Gastroesophageal sphincter (tissue), 4 donors: ENCODE measurements around the gene GATA5. TPM values are rescaled to one million over a fixed set of nuclear protein-coding genes. Genes with fewer than 3 reads are reported as not detected.

ENCODE experiments used
- ATAC-seq: fragments of 150-250 bp; one replicate; pipeline ENCODE4 v1.9.1; 2016; ENCODE audit warnings: mild to moderate bottlenecking, moderate library complexity
- H3K27ac ChIP-seq, 4 donors: fragments of 200-600 bp; sonication (generic) in 3 of 4; 1 replicate in 3 of 4; 2 replicates in 1 of 4; pipeline ENCODE4 v1.5.1; 2016 to 2019
- H3K27me3 ChIP-seq: fragments of 200-600 bp; sonication (generic); one replicate; pipeline ENCODE4 v1.5.1; 2019
- H3K36me3 ChIP-seq, 2 donors: fragments of 200-600 bp; sonication (generic); one replicate each; pipeline ENCODE4 v1.5.1; 2019; ENCODE audit warnings: control low read depth in 1 of 2
- H3K4me1 ChIP-seq, 3 donors: fragments of 200-600 bp; sonication (generic); 1 replicate in 2 of 3; 2 replicates in 1 of 3; pipeline ENCODE4 v1.5.1; 2016 to 2019; ENCODE audit warnings: control low read depth in 2 of 3
- H3K4me3 ChIP-seq, 2 donors: fragments of 200-600 bp; sonication (generic); one replicate each; pipeline ENCODE4 v1.5.1; 2019; ENCODE audit warnings: mild to moderate bottlenecking in 1 of 2, moderate library complexity in 1 of 2
- H3K9me3 ChIP-seq, 3 donors: fragments of 200-600 bp; sonication (generic); one replicate each; pipeline ENCODE4 v1.5.1; 2017 to 2019; ENCODE audit warnings: control low read depth in 2 of 3
- CTCF ChIP-seq, 4 experiments: fragments of 200-600 bp in 2 of 4; fragments of 450-650 bp in 2 of 4; sonication (generic) in 1 of 4; IDR thresholded peaks; one replicate each; pipeline ENCODE4 v1.5.1; 2017 to 2019; ENCODE audit warnings: antibody characterized with exemption in 4 of 4, mild to moderate bottlenecking in 2 of 4, moderate library complexity in 2 of 4
- EP300 ChIP-seq: sonication (generic); formaldehyde crosslinking; IDR thresholded peaks from one replicate; pipeline ENCODE4 v1.6.1; 2017; ENCODE audit warnings: antibody characterized with exemption, mild to moderate bottlenecking
- POLR2A ChIP-seq, 2 donors: fragments of 450-650 bp; IDR thresholded peaks; one replicate each; pipeline ENCODE4 v1.6.1; 2017; ENCODE audit warnings: antibody characterized with exemption in 2 of 2, mild to moderate bottlenecking in 2 of 2, moderate library complexity in 1 of 2
- POLR2AphosphoS5 ChIP-seq: sonication (generic); formaldehyde crosslinking; IDR thresholded peaks from one replicate; pipeline ENCODE4 v1.6.1; 2017; ENCODE audit warnings: antibody characterized with exemption
- WGBS, 2 donors: methylation state at CpG; one replicate each; pipeline ENCODE4 v1.1.5; 2018; ENCODE audit warnings: low coverage in 1 of 2; 5-methylcytosine and 5-hydroxymethylcytosine counted together
- total RNA-seq, 4 donors: library from RNA; depleted of rRNA; stranded (reverse); fragments of >200 nt; gene quantifications; one replicate each; pipeline ENCODE4 v1.1.0, GENCODE V29; 2016

GATA5 gene
- total RNA-seq, 4 donors from 2014 or later = 0.31 to 2.2 (median 1.1) TPM

DNA sequence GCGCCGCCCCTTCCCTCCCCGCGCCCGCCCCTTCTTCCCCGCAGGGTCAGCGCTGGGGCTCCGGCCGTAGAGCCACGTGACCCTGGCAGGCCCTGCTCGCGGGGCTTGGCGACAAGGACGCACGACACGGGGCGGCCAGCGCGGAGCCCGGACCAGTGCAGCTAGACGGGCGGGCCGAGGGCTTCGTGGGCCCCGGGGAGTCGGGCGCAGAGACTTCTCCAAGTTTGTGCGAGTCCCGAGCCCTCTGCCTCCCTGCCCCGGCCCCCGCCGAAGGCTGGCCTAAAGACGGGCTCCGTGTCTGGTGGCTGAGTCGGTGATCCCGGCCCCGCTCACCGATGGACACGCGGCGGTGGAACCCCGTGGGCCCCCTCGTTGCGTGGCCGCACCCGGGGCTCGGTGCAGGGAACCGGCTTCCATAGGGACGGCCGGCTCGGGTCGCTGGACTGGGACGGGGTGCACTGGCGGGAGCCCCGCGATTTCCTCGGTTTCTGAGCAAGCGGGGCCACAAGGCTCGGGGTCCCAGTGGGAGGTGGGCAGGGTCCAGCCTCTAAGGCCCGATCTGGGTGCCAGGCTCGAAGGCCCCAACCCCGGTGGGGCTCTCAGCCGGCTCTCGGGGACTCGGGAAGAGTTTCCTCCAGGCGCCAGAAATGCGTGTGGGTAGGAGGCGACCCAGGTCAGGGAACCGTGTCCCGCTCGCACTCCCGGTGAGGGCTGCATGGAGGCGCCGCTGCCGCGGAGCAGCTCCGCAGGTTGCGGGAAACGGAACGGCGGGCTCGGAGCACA lies 452 bp upstream of the GATA5 start:
- peak; percentile 52 for ATAC-seq
- H3K36me3 ChIP-seq = no peaks in the 10 kb centered on the region
- WGBS, 2 donors = 18% methylated on average over 16 of the region's 82 CpGs; no CpG with 5 or more reads in 1 of the 2 donors
- H3K27me3 ChIP-seq = peaks cover 100% of the 10 kb centered on the region
- TF ChIP-seq CTCF (IDR thresholded peaks at IDR 0.05) = no peak
- no peak for TF ChIP-seq POLR2A (IDR thresholded peaks at IDR 0.05)
- no peak for TF ChIP-seq EP300
- no peak for TF ChIP-seq POLR2AphosphoS5
- no peak overlapping the region for H3K27ac ChIP-seq
- H3K4me3 ChIP-seq = peak overlapping the region in 1 of 2 donors; percentile 48
- H3K4me1 ChIP-seq = peaks cover 0 to 27% (median 12%) of the 10 kb centered on the region in 3 donors
- H3K9me3 ChIP-seq = no peaks in the 10 kb centered on the region

DNA sequence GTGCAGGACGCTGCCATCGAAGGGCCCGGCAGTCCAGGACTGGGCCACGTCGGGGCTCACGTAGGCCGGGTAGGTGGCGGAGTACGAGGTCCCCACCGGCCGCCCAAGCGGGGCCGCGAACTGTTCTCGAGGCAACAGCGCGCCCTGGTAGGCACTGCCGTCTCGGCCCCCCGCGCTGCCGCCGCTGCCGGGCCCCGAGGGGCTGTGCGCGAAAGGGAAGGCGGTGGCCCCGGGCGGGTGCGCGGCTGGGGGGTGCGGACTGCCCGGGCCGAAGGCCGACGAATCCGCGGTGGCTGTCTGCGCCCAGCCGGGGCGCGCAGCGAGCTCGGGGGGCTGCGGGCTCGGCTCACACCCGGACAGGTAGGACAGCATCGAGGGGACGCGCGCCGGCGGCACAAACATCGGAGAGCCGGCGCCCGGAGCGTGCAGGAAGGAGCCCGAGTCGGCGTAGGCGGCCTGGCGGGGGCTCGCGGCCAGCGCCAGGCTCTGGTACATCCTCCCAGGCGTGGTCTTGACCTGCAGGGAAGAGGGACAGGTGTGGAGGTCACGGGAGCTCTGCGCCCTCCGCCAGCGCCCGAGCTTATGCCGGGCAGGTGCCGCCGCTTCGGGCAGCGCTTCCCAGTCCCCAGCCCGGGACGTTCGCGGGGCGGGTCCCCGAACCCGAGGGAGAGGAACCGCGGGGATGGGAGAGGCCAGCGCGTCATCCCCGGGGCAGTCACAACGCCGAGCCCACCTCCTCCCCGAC lies 596 bp downstream of the GATA5 start:
- Histone ChIP-seq H3K27me3 (peaks cover 99% of the 10 kb centered on the region), H3K4me1 (peaks cover 0 to 27% (median 12%) of the 10 kb centered on the region in 3 donors), H3K4me3 (peak overlapping the region in 1 of 2 donors; percentile 48), H3K9me3 (no peaks in the 10 kb centered on the region), H3K27ac (no peak overlapping the region), H3K36me3 (no peaks in the 10 kb centered on the region)
- ATAC-seq = peak; percentile 29
- TF ChIP-seq POLR2A (IDR thresholded peaks at IDR 0.05) = no peak
- 0% methylated on average over 1 of the region's 93 CpGs; no CpG with 5 or more reads in 1 of the 2 donors for WGBS, 2 donors

DNA sequence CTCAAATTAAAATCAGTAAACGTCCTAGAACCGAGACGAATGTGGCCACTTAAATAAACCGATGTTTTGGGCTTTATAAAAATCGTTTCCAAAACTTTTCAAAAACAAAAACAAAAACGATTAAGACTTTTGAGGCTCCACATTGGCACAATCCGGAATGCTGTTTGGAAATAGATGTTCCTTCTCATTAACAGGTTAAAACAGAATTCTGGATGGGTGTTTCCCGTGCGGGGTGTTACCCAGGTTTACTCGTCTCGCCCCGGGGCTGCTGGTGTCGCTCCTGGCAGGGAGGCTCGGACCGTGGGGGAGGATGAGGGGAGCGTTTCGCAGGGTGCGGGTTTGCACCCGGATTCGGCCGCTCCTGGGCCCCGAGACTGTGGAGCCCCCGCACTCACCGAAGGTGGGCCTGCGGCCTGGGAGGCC lies 1.2 kb downstream of the GATA5 start:
- 8 to 13% methylated on average over 7 to 18 of the region's 25 CpGs for WGBS, 2 donors
- ATAC-seq = no peak

DNA sequence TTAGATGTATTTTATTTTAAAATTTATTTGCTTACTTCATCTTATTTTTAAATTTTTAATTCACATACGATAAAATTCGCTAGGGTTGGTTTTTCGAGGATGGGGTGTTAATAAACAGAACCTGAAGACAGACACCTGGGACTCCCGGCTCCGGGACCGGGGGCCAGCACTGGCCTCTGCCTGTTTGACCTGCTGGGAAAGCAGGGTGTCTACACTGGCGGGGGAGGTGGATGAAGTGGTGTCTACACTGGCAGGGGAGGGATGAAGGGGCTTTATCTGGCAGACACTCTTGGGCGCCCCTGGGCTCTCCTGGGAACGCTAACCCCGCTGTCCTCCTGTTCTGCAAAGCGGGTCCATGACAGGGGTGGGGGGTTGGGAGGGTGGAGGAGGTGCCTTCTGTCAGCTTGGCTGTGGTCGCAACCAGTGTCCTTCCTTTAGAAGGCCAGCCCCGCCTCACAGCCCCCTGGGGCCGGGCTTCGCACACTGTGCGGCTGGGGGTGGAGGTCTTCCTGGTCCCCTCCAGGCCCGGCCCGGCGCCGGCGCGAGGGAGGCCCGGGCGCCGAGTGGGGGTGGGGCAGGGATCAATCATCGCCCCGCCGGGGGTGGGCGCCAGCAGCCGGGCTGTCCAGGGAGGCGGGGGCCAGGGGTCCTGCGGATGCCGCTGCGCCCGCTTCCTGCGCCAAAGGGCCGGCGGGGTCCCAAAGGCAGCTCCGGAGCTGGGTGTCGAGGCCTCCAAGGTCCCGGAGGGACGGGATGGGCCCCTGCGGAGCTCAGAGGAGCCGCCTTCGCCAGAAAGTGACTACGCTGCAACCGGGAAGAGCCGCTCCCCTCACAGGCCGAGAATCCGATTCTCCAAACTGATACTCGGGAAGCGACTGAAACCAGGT lies 1.8 kb downstream of the GATA5 start:
- Histone ChIP-seq H3K4me1 (peaks cover 0 to 27% (median 12%) of the 10 kb centered on the region in 3 donors), H3K36me3 (no peaks in the 10 kb centered on the region), H3K27ac (no peak overlapping the region), H3K4me3 (peak overlapping the region in 1 of 2 donors; percentile 16), H3K9me3 (no peaks in the 10 kb centered on the region), H3K27me3 (peaks cover 99% of the 10 kb centered on the region)
- WGBS, 2 donors = 33 to 64% methylated on average over 2 to 3 of the region's 52 CpGs
- no peak for TF ChIP-seq CTCF (IDR thresholded peaks at IDR 0.05)
- no peak for TF ChIP-seq EP300
- no peak for ATAC-seq

More for the DNA sequence above, 1.2 kb downstream of the GATA5 start:
- H3K36me3 ChIP-seq = no peaks in the 10 kb centered on the region
- TF ChIP-seq CTCF (IDR thresholded peaks at IDR 0.05) (no peak), POLR2AphosphoS5 (no peak), EP300 (no peak), POLR2A (IDR thresholded peaks at IDR 0.05) (no peak)
- H3K9me3 ChIP-seq = no peaks in the 10 kb centered on the region
- peaks cover 0 to 27% (median 12%) of the 10 kb centered on the region in 3 donors for H3K4me1 ChIP-seq
- peak overlapping the region in 1 of 2 donors; percentile 48 for H3K4me3 ChIP-seq
- H3K27ac ChIP-seq = no peak overlapping the region
- peaks cover 99% of the 10 kb centered on the region for H3K27me3 ChIP-seq
